GM06990 (cell line): ENCODE measurements around the gene PLXNB1.

Experiments used
- DNase-seq: peaks from one replicate; pipeline ENCODE4 v3.0.0-alpha.2; 2011; ENCODE audit not compliant: insufficient read length; ENCODE audit errors: extremely low read depth
- H3K27me3 ChIP-seq: replicated peaks from 2 replicates; pipeline ENCODE4 v1.6.0; 2011; ENCODE audit warnings: low read length; ENCODE audit not compliant: control insufficient read depth, insufficient read depth
- H3K36me3 ChIP-seq: 2 replicates; pipeline ENCODE4 v1.5.1; 2011; ENCODE audit warnings: low read length; ENCODE audit not compliant: control insufficient read depth, insufficient read depth
- H3K4me3 ChIP-seq: replicated peaks from 2 replicates; pipeline ENCODE4 v1.5.1; 2011; ENCODE audit warnings: low read depth, mild to moderate bottlenecking, control low read depth, low read length
- TF ChIP-seq, protein P1 (sequence below): IDR thresholded peaks from 2 replicates; pipeline ENCODE4 v1.5.1; 2011; ENCODE audit warnings: low read length, control low read depth, mild to moderate bottlenecking, inconsistent platforms; ENCODE audit not compliant: insufficient read depth, poor library complexity, severe bottlenecking

PLXNB1 gene

DNA sequence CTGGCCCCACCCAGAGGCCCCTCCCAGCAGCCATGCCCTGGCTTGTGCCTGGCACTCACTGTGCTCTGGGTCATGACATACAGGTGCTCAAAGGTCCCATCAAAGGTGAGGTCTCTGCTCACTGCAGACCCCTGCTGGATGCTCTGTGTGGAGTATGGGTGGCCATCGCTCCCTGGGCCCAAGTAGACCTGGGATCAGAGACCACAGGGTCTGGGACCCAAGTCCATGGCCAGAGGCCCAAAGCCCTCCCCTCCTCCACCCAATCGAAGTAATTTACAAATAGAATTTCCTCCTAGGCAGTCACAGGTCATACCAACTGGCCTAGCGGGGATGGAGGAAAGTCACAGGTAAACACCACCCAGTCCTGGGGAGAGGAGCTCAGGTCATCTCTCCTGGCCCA, 7.6 kb downstream of the PLXNB1 start:
- no peak overlapping the region for H3K4me3 ChIP-seq
- no peak for DNase-seq
- TF ChIP-seq, protein P1, sequence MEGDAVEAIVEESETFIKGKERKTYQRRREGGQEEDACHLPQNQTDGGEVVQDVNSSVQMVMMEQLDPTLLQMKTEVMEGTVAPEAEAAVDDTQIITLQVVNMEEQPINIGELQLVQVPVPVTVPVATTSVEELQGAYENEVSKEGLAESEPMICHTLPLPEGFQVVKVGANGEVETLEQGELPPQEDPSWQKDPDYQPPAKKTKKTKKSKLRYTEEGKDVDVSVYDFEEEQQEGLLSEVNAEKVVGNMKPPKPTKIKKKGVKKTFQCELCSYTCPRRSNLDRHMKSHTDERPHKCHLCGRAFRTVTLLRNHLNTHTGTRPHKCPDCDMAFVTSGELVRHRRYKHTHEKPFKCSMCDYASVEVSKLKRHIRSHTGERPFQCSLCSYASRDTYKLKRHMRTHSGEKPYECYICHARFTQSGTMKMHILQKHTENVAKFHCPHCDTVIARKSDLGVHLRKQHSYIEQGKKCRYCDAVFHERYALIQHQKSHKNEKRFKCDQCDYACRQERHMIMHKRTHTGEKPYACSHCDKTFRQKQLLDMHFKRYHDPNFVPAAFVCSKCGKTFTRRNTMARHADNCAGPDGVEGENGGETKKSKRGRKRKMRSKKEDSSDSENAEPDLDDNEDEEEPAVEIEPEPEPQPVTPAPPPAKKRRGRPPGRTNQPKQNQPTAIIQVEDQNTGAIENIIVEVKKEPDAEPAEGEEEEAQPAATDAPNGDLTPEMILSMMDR: peak; percentile 34
- H3K36me3 ChIP-seq: no peaks in the 10 kb centered on the region
- no peaks in the 10 kb centered on the region for H3K27me3 ChIP-seq

DNA sequence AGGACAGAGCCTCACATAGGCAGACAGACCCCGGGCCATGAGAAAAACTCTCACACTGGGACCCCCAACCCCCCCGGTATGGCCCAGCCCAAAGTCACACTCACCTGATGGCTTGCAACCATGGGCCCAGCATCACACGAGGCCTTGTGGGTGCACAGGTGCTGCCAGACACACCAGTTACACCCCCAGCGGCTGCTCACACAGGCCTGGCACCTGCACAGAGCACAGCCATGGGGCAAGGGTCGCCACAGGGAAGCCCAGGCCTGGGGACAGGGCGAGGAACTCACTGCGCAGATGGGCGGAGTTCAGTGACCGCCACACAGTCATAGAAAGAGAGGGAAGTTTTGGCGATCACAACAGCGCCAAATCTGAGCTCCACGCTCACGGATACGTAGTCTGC, 9.3 kb downstream of the PLXNB1 start:
- no peaks in the 10 kb centered on the region for H3K27me3 ChIP-seq
- H3K36me3 ChIP-seq: no peaks in the 10 kb centered on the region
- H3K4me3 ChIP-seq: no peak overlapping the region
- DNase-seq: no peak
- TF ChIP-seq, protein P1: no peak

DNA sequence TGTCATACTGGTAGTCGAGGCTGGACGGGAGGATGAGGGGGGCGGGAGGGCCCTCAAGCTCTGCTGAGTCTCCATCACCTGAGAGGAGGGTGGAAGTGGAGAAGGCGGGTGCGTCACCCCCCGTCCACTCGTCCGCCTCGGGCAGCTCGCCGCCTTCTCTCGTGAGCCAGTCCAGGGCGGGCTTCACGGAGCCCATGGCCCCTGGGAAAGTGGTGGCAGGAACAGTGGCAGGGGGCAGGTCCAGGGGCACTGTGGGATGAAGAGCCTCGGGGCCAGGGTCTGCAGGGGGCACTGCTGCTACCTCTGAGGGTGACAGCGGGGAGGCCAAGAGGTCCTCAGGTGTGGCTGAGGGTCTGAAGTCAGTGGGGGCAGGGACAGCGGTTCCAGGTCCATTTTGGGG, 10.3 kb downstream of the PLXNB1 start:
- TF ChIP-seq, protein P1: no peak
- no peaks in the 10 kb centered on the region for H3K36me3 ChIP-seq

DNA sequence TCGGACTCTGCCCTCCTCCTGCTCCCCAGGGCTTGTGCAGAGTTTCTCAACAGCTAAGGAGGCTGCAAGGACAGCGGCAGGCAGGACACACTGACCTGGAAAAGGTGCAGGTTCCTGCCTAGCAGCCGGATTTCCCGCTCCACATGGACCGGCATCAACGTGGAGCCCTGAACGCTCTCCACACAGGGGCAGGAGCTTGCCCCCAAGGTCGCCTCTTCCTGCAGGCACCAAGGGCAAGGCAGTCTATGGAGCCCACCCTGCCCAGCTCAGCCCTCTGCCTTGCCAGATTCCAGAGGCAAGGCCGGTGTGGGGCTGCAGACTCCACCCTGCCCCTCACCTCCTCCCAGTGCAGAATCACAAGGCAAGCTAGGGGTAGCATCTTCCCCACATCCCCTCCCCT, 10.7 kb downstream of the PLXNB1 start:
- no peaks in the 10 kb centered on the region for H3K27me3 ChIP-seq
- H3K36me3 ChIP-seq: no peaks in the 10 kb centered on the region; the same call in 1 of the 2 replicates
- no peak for DNase-seq
- TF ChIP-seq, protein P1: no peak
- no peak overlapping the region for H3K4me3 ChIP-seq

More for the DNA sequence above, 10.3 kb downstream of the PLXNB1 start:
- DNase-seq: no peak
- Histone ChIP-seq H3K4me3 (no peak overlapping the region), H3K27me3 (no peaks in the 10 kb centered on the region)

DNA sequence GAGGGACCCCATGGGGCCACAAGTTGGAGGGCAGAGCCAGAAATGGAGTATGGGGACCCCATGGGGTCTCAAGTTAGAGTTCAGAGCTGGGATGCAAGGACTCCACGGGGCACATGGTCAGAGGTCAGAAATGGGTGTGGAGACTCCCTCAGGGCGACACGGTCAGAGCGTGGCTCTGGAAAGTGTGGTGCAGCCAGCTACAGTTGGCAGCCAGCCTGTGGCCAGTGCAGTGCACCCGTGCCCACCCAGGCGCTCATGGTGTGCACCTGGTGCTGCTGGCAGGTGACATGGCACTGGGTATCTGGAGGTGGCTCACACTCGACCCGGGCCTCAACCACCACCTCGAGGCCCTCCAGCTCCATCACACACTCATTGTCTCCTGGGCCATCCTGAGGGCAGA, 11.2 kb downstream of the PLXNB1 start:
- Histone ChIP-seq H3K36me3 (no peaks in the 10 kb centered on the region; the same call in 1 of the 2 replicates), H3K27me3 (no peaks in the 10 kb centered on the region), H3K4me3 (no peak overlapping the region)
- TF ChIP-seq, protein P1: no peak
- DNase-seq: no peak

DNA sequence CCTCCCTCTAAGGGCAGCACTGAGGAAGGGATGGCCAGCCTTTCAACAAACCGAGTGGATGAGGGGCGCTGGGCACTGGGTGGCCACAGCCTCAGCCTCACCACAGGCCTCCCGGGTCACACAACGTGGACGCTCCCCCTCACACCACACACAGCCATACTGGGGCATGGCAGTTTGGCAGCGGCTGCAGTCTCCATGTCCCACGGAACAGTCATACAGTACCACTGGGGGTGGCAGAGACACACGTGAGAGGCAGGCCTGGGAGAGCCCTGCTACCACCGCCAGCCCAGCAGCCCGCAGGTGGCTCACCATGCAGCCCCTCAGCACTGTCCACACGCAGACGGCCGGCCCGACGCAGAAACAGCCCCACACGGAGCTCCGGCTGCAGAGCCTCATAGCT, 11.7 kb downstream of the PLXNB1 start:
- no peaks in the 10 kb centered on the region for H3K27me3 ChIP-seq
- no peak overlapping the region for H3K4me3 ChIP-seq
- TF ChIP-seq, protein P1: no peak
- no peaks in the 10 kb centered on the region; the same call in 1 of the 2 replicates for H3K36me3 ChIP-seq
- DNase-seq: no peak
